Measurements from ENCODE around the gene RHBDD2. TPM values are rescaled to one million over a fixed set of nuclear protein-coding genes. Genes with fewer than 3 reads are reported as not detected.
"Not testable (repeated sequence)": the region's sequence is repeated elsewhere in the genome, so short reads cannot be mapped to it uniquely, and the experiment has no call there.

Gene RHBDD2
- total RNA-seq, 3 donors from 2014 or later: 43.9 to 50.5 (median 47.3) TPM

DNA sequence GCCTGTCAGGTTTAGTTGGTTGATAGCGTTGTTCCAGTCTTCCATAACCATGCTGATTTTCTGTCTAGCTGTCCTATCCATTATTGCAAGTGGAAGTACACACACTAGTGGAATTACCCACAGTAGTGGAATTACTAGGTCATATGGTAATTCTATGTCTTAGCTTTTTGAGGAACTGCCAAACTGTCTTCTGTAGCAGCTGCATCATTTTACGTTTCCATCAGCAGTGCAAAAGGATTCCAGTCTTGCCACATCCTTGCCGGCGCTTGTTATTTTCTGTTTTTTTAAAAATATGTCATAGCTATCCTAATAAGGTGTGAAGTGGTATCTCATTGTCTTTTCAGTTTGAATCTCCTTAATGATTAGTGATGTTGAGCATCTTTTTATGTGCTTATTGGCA lies 17.2 kb upstream of the RHBDD2 start:
- no peak for DNase-seq
- intact Hi-C loops (cut with DNase I, micrococcal nuclease): loop anchor here in 1 of 2 donors (10.0 kb wide), 1 partner anchor 163 kb away; no protein-coding TSS in a partner anchor
- TF ChIP-seq, protein P1, sequence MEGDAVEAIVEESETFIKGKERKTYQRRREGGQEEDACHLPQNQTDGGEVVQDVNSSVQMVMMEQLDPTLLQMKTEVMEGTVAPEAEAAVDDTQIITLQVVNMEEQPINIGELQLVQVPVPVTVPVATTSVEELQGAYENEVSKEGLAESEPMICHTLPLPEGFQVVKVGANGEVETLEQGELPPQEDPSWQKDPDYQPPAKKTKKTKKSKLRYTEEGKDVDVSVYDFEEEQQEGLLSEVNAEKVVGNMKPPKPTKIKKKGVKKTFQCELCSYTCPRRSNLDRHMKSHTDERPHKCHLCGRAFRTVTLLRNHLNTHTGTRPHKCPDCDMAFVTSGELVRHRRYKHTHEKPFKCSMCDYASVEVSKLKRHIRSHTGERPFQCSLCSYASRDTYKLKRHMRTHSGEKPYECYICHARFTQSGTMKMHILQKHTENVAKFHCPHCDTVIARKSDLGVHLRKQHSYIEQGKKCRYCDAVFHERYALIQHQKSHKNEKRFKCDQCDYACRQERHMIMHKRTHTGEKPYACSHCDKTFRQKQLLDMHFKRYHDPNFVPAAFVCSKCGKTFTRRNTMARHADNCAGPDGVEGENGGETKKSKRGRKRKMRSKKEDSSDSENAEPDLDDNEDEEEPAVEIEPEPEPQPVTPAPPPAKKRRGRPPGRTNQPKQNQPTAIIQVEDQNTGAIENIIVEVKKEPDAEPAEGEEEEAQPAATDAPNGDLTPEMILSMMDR (IDR thresholded peaks at IDR 0.05): no peak

DNA sequence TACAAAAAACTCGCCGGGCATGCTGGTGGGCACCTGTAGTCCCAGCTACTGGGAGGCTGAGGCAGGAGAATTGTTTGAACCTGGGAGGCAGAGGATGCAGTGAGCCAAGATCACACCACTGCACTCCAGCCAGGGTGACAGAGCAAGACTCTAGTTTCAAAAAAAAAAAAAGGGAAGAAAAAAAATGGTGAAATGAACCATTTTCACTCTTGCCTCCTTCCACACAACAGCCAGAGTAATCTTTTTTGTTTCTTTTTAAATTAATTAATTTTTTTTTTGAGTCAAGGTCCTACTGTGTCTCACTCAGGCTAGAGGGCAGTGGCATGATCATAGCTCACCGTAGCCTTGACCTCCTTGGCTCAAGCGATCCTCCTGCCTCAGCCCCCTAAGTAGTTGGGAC lies 14.6 kb upstream of the RHBDD2 start:
- not testable (repeated sequence) for H3K36me3 ChIP-seq (ENCODE audit: low read depth); H3K4me1 ChIP-seq (ENCODE audit: low read depth); ATAC-seq; H3K9me3 ChIP-seq; DNase-seq; H3K4me3 ChIP-seq
- intact Hi-C loops (cut with DNase I, micrococcal nuclease): loop anchor here in 1 of 2 donors (10.0 kb wide), 1 partner anchor 161 kb away; no protein-coding TSS in a partner anchor

More for the DNA sequence above, 17.2 kb upstream of the RHBDD2 start:
- ATAC-seq: peak; percentile 44
- H3K36me3 ChIP-seq (ENCODE audit: low read depth): no peaks in the 10 kb centered on the region
- no peaks in the 10 kb centered on the region for H3K9me3 ChIP-seq
- no peak overlapping the region for H3K4me3 ChIP-seq
- no peaks in the 10 kb centered on the region for H3K4me1 ChIP-seq (ENCODE audit: low read depth)

GRCh38 chr7:75866114-75866488 lies 12.7 kb upstream of the RHBDD2 start:
- Histone ChIP-seq H3K4me3 (no peak overlapping the region), H3K9me3 (no peaks in the 10 kb centered on the region), H3K4me1 (ENCODE audit: low read depth) (no peaks in the 10 kb centered on the region), H3K36me3 (ENCODE audit: low read depth) (no peaks in the 10 kb centered on the region)
- TF ChIP-seq, protein P1 (IDR thresholded peaks at IDR 0.05): no peak
- ATAC-seq (peak; percentile 30), DNase-seq (no peak)
- intact Hi-C loops (cut with DNase I, micrococcal nuclease): loop anchor here (1.0 to 10.0 kb wide), 2 partner anchors 154 to 159 kb away; no protein-coding TSS in a partner anchor

DNA sequence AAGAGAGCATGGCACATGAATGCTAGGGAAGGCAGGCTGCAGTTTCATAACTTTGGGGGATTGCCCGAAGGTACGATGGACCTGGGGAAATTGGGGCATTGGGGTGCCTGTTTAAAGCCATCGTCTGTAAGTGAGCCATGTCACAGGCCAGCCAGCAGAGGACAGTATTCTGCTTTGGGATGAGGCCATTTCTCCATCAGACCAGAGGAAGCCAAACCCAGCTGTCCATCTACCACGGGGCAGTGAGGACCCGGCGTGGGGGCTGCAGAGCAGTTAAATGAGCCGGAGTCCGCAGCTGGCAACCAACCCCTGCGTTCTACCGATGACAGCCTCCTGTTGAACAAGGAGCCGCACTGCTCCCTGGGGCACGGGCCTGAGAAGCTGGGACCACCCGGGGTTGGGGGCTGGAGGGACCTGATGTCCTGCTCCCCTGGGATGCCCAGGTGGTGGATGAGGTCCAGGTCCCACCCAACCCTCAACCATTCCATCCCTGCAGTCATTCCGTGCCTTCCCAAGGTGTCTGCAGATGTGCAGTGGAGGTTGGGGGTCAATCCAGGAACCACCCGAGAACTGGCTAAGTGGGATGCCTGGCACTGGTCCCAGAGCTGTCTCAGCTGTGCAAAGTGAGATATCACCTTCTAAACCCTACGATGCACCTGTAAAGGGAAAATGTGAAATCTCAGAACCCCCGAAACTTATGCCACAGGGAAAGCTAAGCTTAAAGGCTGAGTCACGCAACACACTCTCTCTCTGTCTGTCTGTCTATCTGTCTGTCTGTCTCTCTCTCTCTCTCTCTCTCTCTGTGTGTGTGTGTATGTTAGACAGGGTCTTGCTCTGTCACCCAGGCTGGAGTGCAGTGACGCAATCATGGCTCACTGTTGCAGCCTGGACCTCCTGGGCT lies 12.1 kb upstream of the RHBDD2 start:
- peak; percentile 93 for ATAC-seq
- TF ChIP-seq, protein P1 (IDR thresholded peaks at IDR 0.05): peak; percentile 89
- DNase-seq: peak in 2 of 3 donors; percentile 52 to 72
- Histone ChIP-seq H3K4me3 (no peak overlapping the region), H3K36me3 (ENCODE audit: low read depth) (no peaks in the 10 kb centered on the region), H3K9me3 (no peaks in the 10 kb centered on the region), H3K4me1 (ENCODE audit: low read depth) (no peaks in the 10 kb centered on the region)
- intact Hi-C loops (cut with DNase I, micrococcal nuclease): loop anchor here (1.0 to 10.0 kb wide), 2 partner anchors 154 to 158 kb away; no protein-coding TSS in a partner anchor

GRCh38 chr7:75867390-75867717 lies 11.5 kb upstream of the RHBDD2 start:
- TF ChIP-seq, protein P1 (IDR thresholded peaks at IDR 0.05): no peak

GRCh38 chr7:75868153-75868552 lies 10.7 kb upstream of the RHBDD2 start:
- intact Hi-C loops (cut with DNase I, micrococcal nuclease): loop anchor here in 1 of 2 donors (10.0 kb wide), 1 partner anchor 157 kb away; no protein-coding TSS in a partner anchor
- H3K36me3 ChIP-seq (ENCODE audit: low read depth): no peaks in the 10 kb centered on the region
- no peak for ATAC-seq
- no peaks in the 10 kb centered on the region for H3K4me1 ChIP-seq (ENCODE audit: low read depth)
- H3K4me3 ChIP-seq: no peak overlapping the region
- no peak for DNase-seq
- TF ChIP-seq, protein P1 (IDR thresholded peaks at IDR 0.05): no peak
- H3K9me3 ChIP-seq: no peaks in the 10 kb centered on the region

More at GRCh38 chr7:75867390-75867717, 11.5 kb upstream of the RHBDD2 start:
- ATAC-seq (no peak), DNase-seq (no peak)
- Histone ChIP-seq H3K4me1 (ENCODE audit: low read depth) (no peaks in the 10 kb centered on the region), H3K36me3 (ENCODE audit: low read depth) (no peaks in the 10 kb centered on the region), H3K9me3 (no peaks in the 10 kb centered on the region), H3K4me3 (no peak overlapping the region)
- intact Hi-C loops (cut with DNase I, micrococcal nuclease): loop anchor here in 1 of 2 donors (10.0 kb wide), 1 partner anchor 157 kb away; no protein-coding TSS in a partner anchor

Measured in mucosa of descending colon (tissue), 3 donors.